ENCODE measurements around the gene HPGD. TPM values are rescaled to one million over a fixed set of nuclear protein-coding genes. Genes with fewer than 3 reads are reported as not detected.

The HPGD gene
- total and polyA plus RNA-seq, 2 of the 8 experiments (the other 6 are each of a cell fraction or from before 2014, with no cell fraction given) = 1.1 to 1.3 TPM

- no peak for TF ChIP-seq CHD7 (IDR thresholded peaks at IDR 0.05; ENCODE audit: insufficient replicate concordance, low read length)
- no peak for TF ChIP-seq ZNF274 (IDR thresholded peaks at IDR 0.05; ENCODE audit: borderline replicate concordance, extremely low read depth, low read length)
Observed at GRCh38 chr4:174505007-174505406, 17.3 kb downstream of the HPGD start (continued).
